Stimulated activated CD8-positive, alpha-beta memory T cell treated with anti-CD3 and anti-CD28 coated beads, Interleukin-2, amount 100 ng/mL, for 48 hours (primary cell): ENCODE measurements around the gene TMTC2.

Experiments
- DNase-seq, 2 donors: peaks; one replicate each; pipeline ENCODE4 v3.0.0-alpha.2; 2020; ENCODE audit warnings: low read depth in 2 of 2

Gene TMTC2

DNA sequence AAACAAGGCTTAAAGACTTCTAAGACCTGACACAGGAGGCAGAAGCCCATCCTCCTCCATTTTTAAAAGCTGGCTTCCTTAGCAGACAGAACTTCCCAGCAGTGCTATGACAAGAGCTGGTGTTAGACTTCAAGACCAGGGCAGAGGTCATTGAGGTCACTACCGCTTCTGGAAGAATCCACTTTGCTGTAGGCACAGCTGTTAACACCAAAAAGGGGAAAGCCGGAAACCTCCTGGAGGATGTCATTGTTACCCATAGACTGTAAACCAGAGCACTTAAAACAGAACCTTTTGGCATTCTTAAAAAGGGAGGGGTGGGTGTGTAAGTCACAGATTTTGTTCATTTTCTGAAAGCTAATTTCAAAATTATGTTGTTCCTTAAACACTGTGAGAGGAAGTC is 445.7 kb downstream of the TMTC2 start:
- DNase-seq: no peak

DNA sequence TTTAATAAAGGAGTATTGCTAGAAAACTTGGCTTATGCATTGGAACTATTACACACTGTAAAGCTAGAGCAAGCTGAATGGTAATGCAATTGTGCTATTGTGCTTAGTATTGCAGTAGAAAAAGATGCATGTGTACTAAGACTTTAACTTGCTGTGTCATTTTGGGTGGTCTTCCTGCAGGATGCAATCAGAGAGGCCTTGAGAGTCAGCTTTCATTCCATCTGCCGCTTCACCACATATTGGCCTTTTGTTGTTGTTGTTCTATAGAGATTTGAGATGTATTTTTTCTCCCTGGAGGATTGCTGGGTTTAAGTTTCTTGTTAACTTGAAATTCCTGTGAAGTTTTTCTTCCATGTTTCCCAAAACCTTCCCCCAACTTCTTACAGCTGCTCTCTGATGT is 449.7 kb downstream of the TMTC2 start:
- no peak for DNase-seq

DNA sequence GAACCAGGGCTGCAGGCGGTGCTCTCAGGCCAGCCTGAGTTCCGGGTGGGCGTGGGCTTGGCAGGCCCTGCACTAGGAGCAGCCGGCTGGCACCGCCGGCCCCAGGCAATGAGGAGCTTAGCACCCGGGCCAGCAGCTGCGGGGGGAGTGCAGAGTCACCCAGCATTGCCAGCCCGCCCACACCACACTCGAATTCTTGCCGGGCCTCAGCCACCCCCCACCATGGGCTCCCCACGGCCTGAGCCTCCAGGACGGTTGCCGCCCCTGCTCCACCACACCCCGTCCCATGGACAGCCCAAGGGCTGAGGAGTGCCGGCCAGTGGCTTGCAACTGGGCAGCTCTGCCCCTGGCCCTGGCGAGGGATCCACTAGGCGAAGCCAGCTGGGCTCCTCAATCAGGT is 453.4 kb downstream of the TMTC2 start:
- DNase-seq: no peak

DNA sequence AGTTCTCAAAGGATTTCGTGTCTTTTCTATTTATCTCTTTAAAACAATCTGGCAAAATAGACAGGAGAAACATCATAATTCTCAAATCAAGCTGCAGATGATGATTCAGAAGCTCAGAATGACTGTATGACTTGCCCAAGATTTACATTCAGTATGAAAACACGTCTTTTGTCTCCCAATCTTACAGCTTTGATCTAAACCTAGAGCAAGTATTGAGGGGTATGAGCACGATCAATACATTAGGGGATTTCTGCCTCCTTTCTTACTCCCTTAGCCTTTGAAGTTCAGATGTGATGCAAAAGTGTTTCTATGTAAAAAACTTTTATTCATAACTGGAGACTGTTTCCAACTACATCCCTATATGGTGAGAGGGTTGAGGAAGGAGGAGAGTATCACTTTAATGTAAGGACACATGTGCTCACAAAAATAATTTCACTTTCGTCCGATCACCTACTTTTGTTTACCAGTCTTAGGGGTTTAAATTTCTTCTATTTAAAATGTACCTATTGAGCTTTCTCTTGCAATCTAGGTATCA is 454.8 kb downstream of the TMTC2 start:
- no peak for DNase-seq

DNA sequence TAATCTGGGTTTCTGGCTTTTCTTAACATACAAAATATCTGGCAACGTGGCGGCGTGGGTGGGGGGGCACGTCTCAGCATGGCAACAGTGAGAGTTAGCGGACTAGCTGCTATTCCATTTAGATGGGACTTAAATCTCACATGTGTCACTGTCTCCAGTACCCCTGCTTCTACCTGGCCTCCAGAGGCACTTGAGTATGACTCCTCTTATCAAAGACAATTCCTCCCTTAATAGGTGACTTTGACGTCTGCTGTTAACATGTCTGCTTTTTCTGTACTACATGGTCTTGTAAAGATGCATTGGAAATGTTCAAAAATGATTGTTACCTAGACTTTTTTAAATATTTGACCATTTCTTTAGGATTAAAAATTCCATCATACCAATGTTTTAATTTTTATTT is 456.2 kb downstream of the TMTC2 start:
- DNase-seq: no peak

DNA sequence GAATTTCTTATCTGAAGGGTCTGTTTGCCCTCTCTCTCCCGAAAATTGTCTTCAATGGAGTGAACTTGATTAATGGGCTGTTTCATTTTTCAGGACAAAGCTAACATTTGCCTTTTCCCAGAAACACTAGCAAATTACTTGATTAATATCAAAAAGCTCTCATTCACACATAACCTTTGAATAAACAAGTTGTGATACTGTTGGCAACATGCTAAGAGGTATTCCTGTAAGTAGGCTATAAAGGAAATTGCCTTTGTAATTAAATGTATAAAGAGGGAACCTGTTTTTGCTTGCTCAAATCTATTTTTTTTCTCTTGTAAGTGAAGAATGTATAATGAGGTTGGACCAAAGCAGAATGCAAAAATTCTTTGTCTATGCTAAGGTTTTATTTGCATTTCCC is 457.2 kb downstream of the TMTC2 start:
- DNase-seq: no peak

DNA sequence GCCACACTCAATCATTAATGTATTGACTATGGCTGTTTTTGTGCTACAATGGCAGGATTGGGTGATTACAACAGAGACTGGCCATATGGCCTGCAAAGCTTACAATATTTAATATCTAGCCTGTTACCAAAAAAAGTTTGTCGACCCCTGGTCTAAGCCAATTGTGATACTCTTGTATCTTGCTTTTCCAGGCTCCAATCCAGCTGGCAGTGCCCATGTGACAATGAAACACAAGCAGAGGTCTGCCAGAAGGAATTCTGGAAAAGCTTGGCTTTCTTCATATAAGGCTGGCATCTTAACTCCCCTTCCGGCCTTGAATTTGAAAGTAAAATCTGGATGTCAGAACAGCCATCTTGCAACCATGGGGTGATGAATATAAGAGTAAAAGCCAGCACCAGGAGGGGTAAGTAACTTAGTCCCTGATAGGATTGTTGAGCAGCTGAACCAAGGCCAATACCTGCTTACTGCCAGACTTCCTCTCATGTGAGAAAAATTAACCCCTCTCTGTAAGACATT is 458.7 kb downstream of the TMTC2 start:
- DNase-seq: no peak

DNA sequence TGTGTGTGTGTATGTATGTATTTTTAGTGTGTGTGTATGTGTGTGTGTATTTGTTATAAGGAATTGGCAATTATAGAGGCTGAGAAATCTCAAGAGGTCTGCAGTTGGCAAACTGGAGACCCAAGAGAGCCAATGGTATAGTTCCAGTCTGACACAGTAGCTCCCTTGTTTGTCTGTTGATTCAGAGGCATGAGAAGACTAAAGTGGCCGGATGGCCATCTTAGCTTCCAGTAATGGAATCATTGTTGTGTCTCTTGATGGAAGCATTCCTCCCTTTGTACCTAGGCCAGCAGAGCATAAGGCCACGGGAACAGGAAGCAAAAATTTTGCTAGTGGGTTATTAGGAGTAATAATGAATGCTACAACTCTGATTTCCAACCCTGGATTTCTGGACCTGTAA is 460.6 kb downstream of the TMTC2 start:
- DNase-seq: no peak

DNA sequence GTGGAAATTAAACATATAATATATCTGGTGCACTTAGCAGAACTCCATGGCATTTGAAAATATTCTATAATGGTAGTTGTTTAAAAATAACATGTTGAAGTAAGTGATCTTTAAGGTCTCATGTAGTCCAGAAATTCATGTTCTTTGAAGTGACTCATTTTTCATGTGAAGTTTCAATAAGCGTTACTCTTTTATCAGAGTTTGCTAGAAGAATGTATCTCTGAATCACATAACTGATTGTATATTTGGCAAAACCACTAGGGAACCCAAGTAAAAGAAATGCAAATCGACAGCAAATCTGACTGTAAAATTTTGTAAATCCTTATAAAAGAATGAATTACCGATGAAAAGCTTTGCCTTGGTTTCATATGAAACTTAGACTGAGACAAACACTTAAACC is 463.3 kb downstream of the TMTC2 start:
- DNase-seq: no peak

DNA sequence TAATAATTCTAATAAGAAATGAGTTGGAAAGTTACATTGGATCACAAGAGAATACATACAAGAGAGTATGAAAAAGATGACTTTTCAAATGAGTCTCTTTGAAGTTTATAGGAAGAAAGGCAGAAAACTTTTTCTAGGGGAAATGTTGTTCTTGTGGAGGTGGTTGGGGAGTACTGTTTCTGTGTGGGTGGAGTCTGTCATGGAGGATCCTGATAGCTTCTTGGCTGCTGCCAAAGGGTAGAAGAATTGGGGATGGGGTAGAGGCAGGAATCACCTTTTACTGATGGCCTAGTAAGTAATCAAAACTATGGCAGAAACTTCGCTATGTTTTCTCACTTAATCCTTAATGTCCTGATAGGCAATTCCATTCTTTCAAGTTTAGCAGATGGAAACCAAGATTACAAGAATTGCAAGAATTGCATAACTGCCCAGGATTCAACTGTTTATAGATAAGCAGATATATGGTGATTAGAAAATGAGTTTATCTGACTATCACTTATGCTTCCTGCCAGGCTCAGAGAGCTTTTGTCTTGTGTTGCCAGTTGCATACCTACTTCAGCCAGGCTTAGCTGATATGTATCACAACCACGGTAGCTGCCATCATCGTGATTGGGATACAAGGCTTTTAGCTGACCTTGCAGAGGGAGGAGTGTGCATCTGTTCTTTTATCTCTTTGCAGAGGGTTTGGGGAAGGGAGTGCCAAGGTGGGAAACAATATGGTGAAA is 463.9 kb downstream of the TMTC2 start:
- no peak for DNase-seq

DNA sequence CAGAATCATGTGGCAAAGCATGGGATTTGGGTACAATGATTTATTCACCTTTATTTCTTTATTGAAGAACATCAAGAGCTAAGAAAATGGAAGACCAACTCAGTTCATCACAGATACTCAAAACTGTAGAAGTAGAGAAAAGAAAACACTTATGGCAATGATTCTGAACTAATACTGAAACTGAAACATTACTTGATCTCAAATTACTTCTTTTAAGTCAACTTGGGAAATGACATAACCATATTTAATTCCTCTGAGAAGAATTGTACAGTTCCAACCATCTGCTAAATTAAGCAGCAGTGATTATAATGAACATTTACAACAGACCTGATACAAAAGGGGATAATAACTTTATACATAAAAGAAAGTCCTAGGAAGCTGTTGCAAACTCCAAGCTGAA is 466.5 kb downstream of the TMTC2 start:
- no peak for DNase-seq

DNA sequence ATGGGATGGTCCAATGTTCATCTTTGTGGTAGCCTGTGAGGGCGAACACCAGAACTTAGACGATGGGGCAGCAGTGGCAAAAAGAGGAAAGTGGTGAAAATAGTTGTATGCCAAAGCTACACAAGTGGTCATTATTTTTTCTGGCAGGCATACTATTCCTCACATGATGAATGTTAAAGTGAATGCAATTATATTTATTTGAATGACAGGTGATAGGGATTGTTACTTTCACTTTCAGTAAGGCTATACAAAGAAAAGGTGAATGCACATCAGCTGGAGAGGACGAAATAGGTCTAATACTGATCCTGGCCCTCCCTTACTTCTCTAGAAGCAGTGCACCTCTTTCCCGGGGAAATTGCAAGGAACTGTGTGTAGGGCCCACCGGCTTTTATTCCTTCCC is 470.1 kb downstream of the TMTC2 start:
- DNase-seq: no peak

DNA sequence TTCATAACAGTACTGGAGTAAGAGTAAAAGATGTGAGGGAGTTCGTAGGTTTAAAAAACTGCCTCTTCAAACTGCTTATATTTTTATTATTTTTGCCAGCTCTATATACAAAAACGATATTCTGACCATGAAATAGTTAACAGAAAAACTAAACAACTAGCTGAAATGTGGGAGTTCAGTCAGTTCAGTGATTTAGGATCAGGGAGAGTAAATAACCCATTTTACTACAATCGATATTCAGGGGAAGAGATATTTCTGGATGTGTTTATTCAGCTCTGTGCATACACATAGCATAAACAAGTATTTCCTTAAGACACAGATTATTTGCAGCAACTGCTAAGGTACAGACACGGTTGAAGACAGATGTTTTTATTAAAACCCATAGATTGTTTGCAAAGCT is 470.9 kb downstream of the TMTC2 start:
- DNase-seq: no peak

DNA sequence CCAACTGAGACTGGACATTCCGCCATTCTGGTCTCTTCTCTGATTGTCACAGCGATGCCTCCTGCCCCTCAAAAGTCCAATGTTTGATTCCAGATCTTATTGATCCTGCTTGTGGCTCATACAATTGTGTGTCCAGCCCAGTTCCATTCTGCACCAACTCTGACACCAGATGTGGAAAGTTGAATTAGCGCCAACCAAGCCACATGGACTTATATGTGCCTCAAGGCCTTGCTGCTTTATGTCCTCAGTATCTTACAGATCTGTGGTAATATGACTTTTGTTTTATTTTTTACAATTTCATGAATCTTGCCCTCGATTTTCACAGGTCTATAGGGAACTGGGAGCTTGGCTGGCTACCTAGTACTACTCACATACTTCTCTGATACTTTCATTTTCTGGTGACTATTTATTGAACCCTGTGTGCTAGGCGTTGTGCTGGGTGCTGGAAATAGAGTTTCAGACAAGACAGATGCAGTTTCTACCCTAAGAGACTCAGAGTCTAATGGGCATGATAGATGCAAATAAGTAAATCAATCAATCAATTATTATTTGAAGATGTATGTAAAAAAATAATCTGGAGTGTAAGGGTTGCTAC is 472.0 kb downstream of the TMTC2 start:
- no peak for DNase-seq

DNA sequence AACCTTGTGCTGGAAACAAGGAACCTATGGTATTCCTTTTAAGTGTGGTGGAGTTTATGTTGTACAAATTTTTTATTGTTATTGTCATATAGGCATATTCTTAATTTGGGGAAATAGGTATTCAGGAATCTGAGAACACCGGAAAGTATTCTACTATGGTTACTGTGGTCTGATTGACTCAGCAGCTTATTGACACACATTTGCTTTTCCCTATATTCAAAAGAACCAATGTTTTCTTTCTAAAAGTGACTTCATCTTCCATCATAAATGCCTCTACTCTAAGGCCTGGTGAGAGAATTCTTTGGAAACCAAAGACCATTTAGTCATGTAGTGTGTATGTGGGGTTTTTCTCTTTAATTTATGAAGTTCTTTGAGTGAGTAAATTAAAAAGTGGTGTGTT is 474.8 kb downstream of the TMTC2 start:
- DNase-seq: no peak

DNA sequence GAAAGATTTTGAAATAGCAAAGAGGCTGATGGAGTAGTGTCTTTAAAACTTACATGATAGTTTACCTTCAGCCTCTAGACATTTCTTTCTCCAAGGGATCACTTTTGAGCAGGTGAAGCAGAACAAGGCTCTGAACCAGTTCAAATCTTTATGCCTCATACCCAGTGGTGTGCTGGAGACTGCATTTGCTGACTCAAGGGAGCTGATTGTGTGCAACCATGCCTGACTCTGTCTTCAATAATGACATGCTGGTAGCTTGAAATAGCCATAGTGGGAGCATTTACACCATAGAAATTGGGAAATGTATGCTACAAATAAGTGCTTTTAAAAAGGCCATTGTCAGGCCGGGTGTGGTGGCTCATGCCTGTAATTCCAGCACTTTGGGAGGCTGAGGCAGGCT is 482.0 kb downstream of the TMTC2 start:
- DNase-seq: no peak

DNA sequence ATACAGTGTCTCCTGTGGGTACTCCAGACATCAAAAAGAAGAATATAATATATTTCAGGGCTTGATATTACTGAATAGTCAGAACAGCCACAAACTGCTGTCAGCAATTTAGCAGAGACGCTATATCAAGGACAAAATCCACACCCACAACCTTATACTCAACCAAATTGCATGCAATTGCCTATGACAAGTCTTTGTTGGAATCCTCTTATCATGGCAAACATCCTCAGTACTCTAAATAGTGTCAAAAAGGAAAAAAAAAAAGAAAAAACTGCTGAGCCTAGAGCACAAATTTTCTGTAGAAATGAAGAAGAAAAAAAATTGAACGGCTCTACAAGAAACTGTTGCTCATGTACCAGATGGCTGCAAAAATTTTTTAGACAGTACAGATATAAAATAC is 485.7 kb downstream of the TMTC2 start:
- DNase-seq: no peak

DNA sequence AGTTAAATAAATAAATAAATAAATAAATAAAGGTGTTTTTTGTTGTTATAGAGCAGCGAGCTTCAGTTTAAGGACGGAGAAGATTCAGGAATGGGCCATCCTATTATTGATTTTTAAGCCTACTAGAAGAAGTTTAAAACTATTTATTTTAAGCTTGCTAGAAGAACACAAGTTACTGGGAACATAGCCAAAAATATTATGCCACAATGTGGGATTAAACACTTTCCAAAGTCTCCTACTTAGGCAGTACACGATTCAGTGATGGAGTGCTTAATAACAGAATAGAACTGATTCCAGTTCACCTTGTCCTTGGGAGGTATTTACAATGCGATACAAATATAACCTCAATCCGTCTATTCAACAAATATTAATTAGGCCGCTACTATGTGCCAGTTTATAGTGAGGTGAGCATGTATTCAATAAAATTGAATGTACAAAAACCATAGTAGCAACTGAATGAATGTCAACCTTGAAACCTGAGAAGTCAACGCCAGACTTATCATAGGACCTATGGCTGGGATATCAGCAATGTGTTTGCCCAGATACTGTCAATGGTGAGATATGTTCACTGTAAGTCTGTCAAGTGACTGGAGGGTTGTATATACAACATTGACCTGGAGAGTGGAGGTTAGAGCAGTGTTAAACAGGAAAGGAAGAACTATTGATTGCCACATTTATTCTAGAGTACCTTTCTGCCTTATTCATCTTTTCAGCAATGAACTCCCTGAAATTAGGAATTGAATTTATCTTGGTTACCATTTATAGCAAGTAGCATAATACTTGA is 486.4 kb downstream of the TMTC2 start:
- DNase-seq: no peak

DNA sequence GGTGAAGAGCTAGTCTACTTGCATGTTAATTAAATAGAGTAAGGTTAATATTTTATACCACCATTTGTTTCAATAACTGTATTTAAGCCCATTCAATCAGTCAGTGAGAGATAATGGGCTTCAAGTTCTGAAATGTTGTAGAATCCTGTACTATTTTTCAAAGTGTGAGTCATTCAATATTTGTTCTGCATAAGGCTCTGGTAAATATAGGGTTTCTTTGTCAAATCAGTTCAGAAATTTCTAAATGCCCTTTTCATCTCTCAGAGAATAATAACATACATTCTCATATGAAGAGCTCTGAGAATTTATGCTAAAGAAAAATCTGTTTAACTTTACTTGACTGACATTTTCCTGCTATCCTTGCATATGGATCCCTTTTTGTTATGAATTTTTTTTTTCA is 493.3 kb downstream of the TMTC2 start:
- DNase-seq: no peak

DNA sequence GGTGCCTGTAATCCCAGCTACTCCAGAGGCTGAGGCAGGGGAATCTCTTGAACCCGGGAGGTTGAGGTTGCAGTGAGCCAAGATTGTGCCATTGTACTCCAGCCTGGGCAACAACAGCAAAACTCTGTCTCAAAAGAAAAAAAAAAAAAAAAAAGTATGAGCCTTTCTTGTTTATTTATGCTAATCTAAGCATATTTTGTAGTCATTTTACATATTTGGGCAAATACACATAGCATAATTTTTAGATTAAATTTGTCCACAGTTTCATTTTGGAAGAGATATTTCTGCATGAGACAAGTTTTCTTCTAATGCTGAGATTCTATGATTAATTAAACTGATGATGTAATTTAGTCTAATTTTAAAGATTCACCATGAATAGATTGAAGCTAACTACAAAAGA is 494.4 kb downstream of the TMTC2 start:
- DNase-seq: no peak

DNA sequence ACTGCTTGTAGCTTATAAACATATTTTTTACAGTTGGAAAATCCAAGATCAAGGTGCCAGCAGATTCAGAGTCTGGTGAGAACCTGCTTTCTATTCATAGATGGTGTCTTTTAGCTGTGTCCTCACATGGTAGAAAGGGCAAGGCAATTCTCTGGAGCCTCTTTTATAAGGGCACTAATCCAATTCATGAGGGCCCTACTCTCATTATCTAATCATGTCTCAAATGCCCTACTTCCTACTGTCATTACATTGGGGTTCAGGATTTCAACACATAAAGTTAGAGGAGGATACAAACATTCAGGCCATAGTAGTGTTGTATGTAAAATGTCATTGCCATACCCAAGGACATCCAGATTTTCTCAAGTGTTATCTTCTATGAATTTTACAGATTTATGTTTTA is 496.4 kb downstream of the TMTC2 start:
- no peak for DNase-seq
